Tibial nerve (tissue), 4 donors: ENCODE results near the gene NBAS. TPM values are rescaled to one million over a fixed set of nuclear protein-coding genes. Genes with fewer than 3 reads are reported as not detected.

ENCODE experiments used
- DNase-seq, 2 donors: peaks; one replicate each; pipeline ENCODE4 v3.0.0-alpha.2; 2019; ENCODE audit warnings: low spot score in 2 of 2
- H3K27ac ChIP-seq, 4 donors: fragments of 200-600 bp; sonication (generic) in 3 of 4; one replicate each; pipeline ENCODE4 v1.5.1; 2017 to 2019; ENCODE audit warnings: mild to moderate bottlenecking in 1 of 4
- H3K27me3 ChIP-seq, 2 donors: fragments of 200-600 bp; sonication (generic) in 1 of 2; one replicate each; pipeline versions ENCODE4 v1.5.1 to v1.6.0; 2017 to 2019
- H3K36me3 ChIP-seq, 3 donors: fragments of 200-600 bp; sonication (generic); one replicate each; pipeline ENCODE4 v1.5.1; 2018 to 2019
- H3K4me1 ChIP-seq, 4 donors: fragments of 200-600 bp; sonication (generic) in 3 of 4; one replicate each; pipeline ENCODE4 v1.5.1; 2017 to 2019
- H3K4me3 ChIP-seq, 4 donors: fragments of 200-600 bp; sonication (generic) in 3 of 4; one replicate each; pipeline ENCODE4 v1.5.1; 2017 to 2019; ENCODE audit warnings: mild to moderate bottlenecking in 1 of 4, moderate library complexity in 1 of 4
- H3K9me3 ChIP-seq, 4 donors: fragments of 200-600 bp; sonication (generic) in 3 of 4; one replicate each; pipeline ENCODE4 v1.5.1; 2017 to 2019
- CTCF ChIP-seq, 5 experiments: fragments of 200-600 bp in 3 of 5; fragments of 450-650 bp in 2 of 5; sonication (generic) in 3 of 5; IDR thresholded peaks; one replicate each; pipeline ENCODE4 v1.5.1; 2016 to 2019; ENCODE audit warnings: antibody characterized with exemption in 5 of 5, mild to moderate bottlenecking in 3 of 5, moderate library complexity in 2 of 5
- EP300 ChIP-seq, 2 donors: sonication (generic); formaldehyde crosslinking; IDR thresholded peaks; one replicate each; pipeline ENCODE4 v1.6.1; 2017; ENCODE audit warnings: antibody characterized with exemption in 2 of 2, mild to moderate bottlenecking in 1 of 2
- POLR2A ChIP-seq, 2 donors: fragments of 450-650 bp; IDR thresholded peaks; one replicate each; pipeline ENCODE4 v1.6.1; 2017; ENCODE audit warnings: antibody characterized with exemption in 2 of 2, mild to moderate bottlenecking in 2 of 2, moderate library complexity in 2 of 2
- WGBS, 2 donors: methylation state at CpG; one replicate each; pipeline ENCODE4 v1.1.5; 2018; 5-methylcytosine and 5-hydroxymethylcytosine counted together
- total RNA-seq, 4 donors: library from RNA; depleted of rRNA; stranded (reverse); fragments of >200 nt; gene quantifications; one replicate each; pipeline ENCODE4 v1.1.0, GENCODE V29; 2016

Gene NBAS
- total RNA-seq, 4 donors from 2014 or later, result 49.0 to 59.1 (median 55.1) TPM

- Histone ChIP-seq H3K27me3 (no peaks in the 10 kb centered on the region), H3K36me3 (peaks cover 0 to 43% (median 0%) of the 10 kb centered on the region in 3 donors), H3K4me1 (no peaks in the 10 kb centered on the region), H3K9me3 (no peaks in the 10 kb centered on the region), H3K27ac (no peak overlapping the region), H3K4me3 (no peak overlapping the region)
- WGBS, 2 donors, result 86 to 88% methylated on average over 6 of the region's 6 CpGs
- DNase-seq, result no peak
- TF ChIP-seq EP300 (IDR thresholded peaks at IDR 0.05) (no peak), POLR2A (IDR thresholded peaks at IDR 0.05) (no peak), CTCF (IDR thresholded peaks at IDR 0.05) (no peak)
Observed at GRCh38 chr2:15378148-15378908, 182.8 kb downstream of the NBAS start.

GRCh38 chr2:15377202-15377601, 183.9 kb downstream of the NBAS start:
- Histone ChIP-seq H3K36me3 (peaks cover 0 to 41% (median 0%) of the 10 kb centered on the region in 3 donors), H3K27me3 (no peaks in the 10 kb centered on the region), H3K27ac (no peak overlapping the region), H3K4me3 (no peak overlapping the region), H3K9me3 (no peaks in the 10 kb centered on the region), H3K4me1 (no peaks in the 10 kb centered on the region)
- DNase-seq, result no peak
- no peak for TF ChIP-seq CTCF (IDR thresholded peaks at IDR 0.05)
- no peak for TF ChIP-seq POLR2A (IDR thresholded peaks at IDR 0.05)
- TF ChIP-seq EP300 (IDR thresholded peaks at IDR 0.05), result no peak

GRCh38 chr2:15372019-15372418, 189.1 kb downstream of the NBAS start:
- H3K9me3 ChIP-seq, result no peaks in the 10 kb centered on the region
- no peaks in the 10 kb centered on the region for H3K4me1 ChIP-seq
- no peak overlapping the region for H3K4me3 ChIP-seq
- no peak for DNase-seq
- no peaks in the 10 kb centered on the region for H3K27me3 ChIP-seq
- no peak overlapping the region for H3K27ac ChIP-seq
- WGBS, 2 donors, result 81 to 91% methylated on average over 1 of the region's 1 CpG
- TF ChIP-seq CTCF (IDR thresholded peaks at IDR 0.05) (no peak), POLR2A (IDR thresholded peaks at IDR 0.05) (no peak), EP300 (IDR thresholded peaks at IDR 0.05) (no peak)
- H3K36me3 ChIP-seq, result peaks cover 0 to 32% (median 0%) of the 10 kb centered on the region in 3 donors

- no peaks in the 10 kb centered on the region for H3K4me1 ChIP-seq
- H3K36me3 ChIP-seq, result peaks cover 0 to 50% (median 0%) of the 10 kb centered on the region in 3 donors
- H3K27ac ChIP-seq, result no peak overlapping the region
- no peak overlapping the region for H3K4me3 ChIP-seq
- DNase-seq, result no peak
- H3K9me3 ChIP-seq, result no peaks in the 10 kb centered on the region
- no peak for TF ChIP-seq CTCF (IDR thresholded peaks at IDR 0.05)
- no peak for TF ChIP-seq POLR2A (IDR thresholded peaks at IDR 0.05)
- TF ChIP-seq EP300 (IDR thresholded peaks at IDR 0.05), result no peak
- no peaks in the 10 kb centered on the region for H3K27me3 ChIP-seq
- WGBS, 2 donors, result 96 to 97% methylated on average over 2 of the region's 2 CpGs
Observed at GRCh38 chr2:15369129-15369528, 192.0 kb downstream of the NBAS start.

- 96 to 98% methylated on average over 2 of the region's 2 CpGs for WGBS, 2 donors
- H3K36me3 ChIP-seq, result peaks cover 0 to 53% (median 0%) of the 10 kb centered on the region in 3 donors
- H3K27me3 ChIP-seq, result no peaks in the 10 kb centered on the region
- H3K4me1 ChIP-seq, result no peaks in the 10 kb centered on the region
- H3K27ac ChIP-seq, result no peak overlapping the region
- TF ChIP-seq EP300 (IDR thresholded peaks at IDR 0.05), result no peak
- TF ChIP-seq CTCF (IDR thresholded peaks at IDR 0.05), result no peak
- no peak for TF ChIP-seq POLR2A (IDR thresholded peaks at IDR 0.05)
- DNase-seq, result no peak
- no peak overlapping the region for H3K4me3 ChIP-seq
- H3K9me3 ChIP-seq, result no peaks in the 10 kb centered on the region
Observed at GRCh38 chr2:15367715-15368114, 193.4 kb downstream of the NBAS start.
